ENCODE data around the gene CUEDC1.

The CUEDC1 gene

GRCh38 chr17:57908278-57908677 lies 46.9 kb downstream of the CUEDC1 start:
- Histone ChIP-seq H2AFZ (no peak overlapping the region), H3K9me3 (ENCODE audit: control insufficient read depth, low read length) (no peaks in the 10 kb centered on the region), H3K27me3 (ENCODE audit: control insufficient read depth, insufficient read depth, low read length) (no peaks in the 10 kb centered on the region), H3K79me2 (peaks cover 2% of the 10 kb centered on the region), H3K9ac (no peak overlapping the region), H3K4me2 (ENCODE audit: low read length) (no peak overlapping the region), H3K27ac (no peak overlapping the region), H3K36me3 (ENCODE audit: control insufficient read depth, insufficient read depth, low read length) (no peaks in the 10 kb centered on the region), H3K4me3 (ENCODE audit: low read depth, low read length) (no peak overlapping the region), H3K4me1 (no peaks in the 10 kb centered on the region)
- TF ChIP-seq CTCF (IDR thresholded peaks at IDR 0.05): no peak

- Histone ChIP-seq H3K9me3 (ENCODE audit: control insufficient read depth, low read length) (no peaks in the 10 kb centered on the region), H3K9ac (no peak overlapping the region), H2AFZ (no peak overlapping the region), H3K36me3 (ENCODE audit: control insufficient read depth, insufficient read depth, low read length) (no peaks in the 10 kb centered on the region), H3K79me2 (peaks cover 4% of the 10 kb centered on the region), H3K4me2 (ENCODE audit: low read length) (no peak overlapping the region), H3K27me3 (ENCODE audit: control insufficient read depth, insufficient read depth, low read length) (no peaks in the 10 kb centered on the region), H3K27ac (no peak overlapping the region), H3K4me3 (ENCODE audit: low read depth, low read length) (no peak overlapping the region), H3K4me1 (no peaks in the 10 kb centered on the region)
- TF ChIP-seq CTCF (IDR thresholded peaks at IDR 0.05): no peak
These were observed 48.3 kb downstream of the CUEDC1 start for GRCh38 chr17:57906910-57907309.

- no peak for TF ChIP-seq CTCF (IDR thresholded peaks at IDR 0.05)
- Histone ChIP-seq H3K36me3 (ENCODE audit: control insufficient read depth, insufficient read depth, low read length) (no peaks in the 10 kb centered on the region), H3K4me2 (ENCODE audit: low read length) (no peak overlapping the region), H3K9ac (no peak overlapping the region), H3K27me3 (ENCODE audit: control insufficient read depth, insufficient read depth, low read length) (no peaks in the 10 kb centered on the region), H3K79me2 (peaks cover 4% of the 10 kb centered on the region), H2AFZ (no peak overlapping the region), H3K4me3 (ENCODE audit: low read depth, low read length) (no peak overlapping the region), H3K27ac (no peak overlapping the region), H3K9me3 (ENCODE audit: control insufficient read depth, low read length) (no peaks in the 10 kb centered on the region), H3K4me1 (no peaks in the 10 kb centered on the region)
These were observed 49.2 kb downstream of the CUEDC1 start for GRCh38 chr17:57905875-57906455.

- Histone ChIP-seq H3K4me1 (no peaks in the 10 kb centered on the region), H3K27ac (no peak overlapping the region), H3K9ac (no peak overlapping the region)
These were observed 51.3 kb downstream of the CUEDC1 start for GRCh38 chr17:57903961-57904360.

More at GRCh38 chr17:57903961-57904360, 51.3 kb downstream of the CUEDC1 start:
- no peaks in the 10 kb centered on the region for H3K9me3 ChIP-seq (ENCODE audit: control insufficient read depth, low read length)
- no peak overlapping the region for H3K4me2 ChIP-seq (ENCODE audit: low read length)
- no peak overlapping the region for H2AFZ ChIP-seq
- no peak for TF ChIP-seq CTCF (IDR thresholded peaks at IDR 0.05)
- no peaks in the 10 kb centered on the region for H3K27me3 ChIP-seq (ENCODE audit: control insufficient read depth, insufficient read depth, low read length)
- H3K36me3 ChIP-seq (ENCODE audit: control insufficient read depth, insufficient read depth, low read length): no peaks in the 10 kb centered on the region
- H3K4me3 ChIP-seq (ENCODE audit: low read depth, low read length): no peak overlapping the region
- H3K79me2 ChIP-seq: peaks cover 4% of the 10 kb centered on the region

All from parathyroid adenoma (tissue), 2 donors.